Large intestine (tissue), 3 donors: ENCODE measurements around the gene BCDIN3D. TPM values are rescaled to one million over a fixed set of nuclear protein-coding genes. Genes with fewer than 3 reads are reported as not detected.
"Not testable (repeated sequence)": the region's sequence is repeated elsewhere in the genome, so short reads cannot be mapped to it uniquely, and the experiment has no call there.

Experiments used
- DNase-seq, 2 donors: peaks; one replicate each; pipeline versions ENCODE4 v3.0.0 to v3.0.0-alpha.2; 2013
- H3K27ac ChIP-seq: one replicate; pipeline ENCODE4 v1.5.1; 2013; ENCODE audit warnings: low read length
- H3K27me3 ChIP-seq: 2 replicates; pipeline ENCODE4 v1.6.1; 2013; ENCODE audit warnings: low read length; ENCODE audit not compliant: control insufficient read depth, insufficient read depth
- H3K36me3 ChIP-seq: 2 replicates; pipeline ENCODE4 v1.6.1; 2013; ENCODE audit warnings: low read length; ENCODE audit not compliant: control insufficient read depth, insufficient read depth
- H3K4me1 ChIP-seq: one replicate; pipeline ENCODE4 v1.6.1; 2013; ENCODE audit warnings: low read length; ENCODE audit not compliant: control insufficient read depth, insufficient read depth
- H3K4me3 ChIP-seq: one replicate; pipeline ENCODE4 v1.5.1; 2013; ENCODE audit warnings: low read length
- H3K9me3 ChIP-seq: one replicate; pipeline ENCODE4 v1.6.1; 2013; ENCODE audit warnings: mild to moderate bottlenecking, low read depth, low read length, moderate library complexity; ENCODE audit not compliant: control insufficient read depth
- WGBS: methylation state at CpG from one replicate; pipeline ENCODE4 v1.1.5; 2013; ENCODE audit warnings: low lambda C conversion rate; ENCODE audit not compliant: insufficient coverage; 5-methylcytosine and 5-hydroxymethylcytosine counted together
- polyA plus RNA-seq: library from polyadenylated mRNA; unstranded; fragments of 120-200 nt; gene quantifications from one replicate; pipeline ENCODE4 v1.2.1, GENCODE V29; 2013

BCDIN3D gene
- polyA plus RNA-seq, 1 donor: 6.1 TPM

- H3K4me1 ChIP-seq, DNase-seq, H3K36me3 ChIP-seq, H3K4me3 ChIP-seq, H3K27ac ChIP-seq, H3K9me3 ChIP-seq: not testable (repeated sequence)
- no CpG with 5 or more reads among the region's 4 CpGs for WGBS
- H3K27me3 ChIP-seq: peaks cover 11% of the 10 kb centered on the region
These were observed 13.0 kb upstream of the BCDIN3D start for GRCh38 chr12:49855890-49856289.

GRCh38 chr12:49854976-49855375 is 12.1 kb upstream of the BCDIN3D start:
- no peak for DNase-seq
- H3K9me3 ChIP-seq: peaks cover 1% of the 10 kb centered on the region
- no peak overlapping the region for H3K27ac ChIP-seq
- 67% methylated on average over 1 of the region's 4 CpGs for WGBS
- no peaks in the 10 kb centered on the region for H3K36me3 ChIP-seq
- peaks cover 15% of the 10 kb centered on the region for H3K27me3 ChIP-seq
- H3K4me1 ChIP-seq: no peaks in the 10 kb centered on the region
- H3K4me3 ChIP-seq: no peak overlapping the region

- Histone ChIP-seq H3K9me3 (no peaks in the 10 kb centered on the region), H3K4me1 (no peaks in the 10 kb centered on the region), H3K27ac (no peak overlapping the region), H3K36me3 (no peaks in the 10 kb centered on the region), H3K4me3 (no peak overlapping the region), H3K27me3 (peaks cover 23% of the 10 kb centered on the region)
- DNase-seq: no peak
- WGBS: no CpG with 5 or more reads among the region's 2 CpGs
These were observed 10.8 kb upstream of the BCDIN3D start for GRCh38 chr12:49853671-49854070.

GRCh38 chr12:49847161-49847560 is 4.3 kb upstream of the BCDIN3D start:
- Histone ChIP-seq H3K27me3 (peaks cover 17% of the 10 kb centered on the region), H3K27ac (no peak overlapping the region), H3K4me1 (peaks cover 4% of the 10 kb centered on the region), H3K36me3 (no peaks in the 10 kb centered on the region), H3K4me3 (no peak overlapping the region), H3K9me3 (no peaks in the 10 kb centered on the region)
- no CpG with 5 or more reads among the region's 2 CpGs for WGBS
- no peak for DNase-seq

- no peak for DNase-seq
- WGBS: 100% methylated on average over 1 of the region's 2 CpGs
- no peaks in the 10 kb centered on the region for H3K9me3 ChIP-seq
- H3K4me1 ChIP-seq: peaks cover 10% of the 10 kb centered on the region
- H3K4me3 ChIP-seq: no peak overlapping the region
- H3K27ac ChIP-seq: no peak overlapping the region
- H3K36me3 ChIP-seq: no peaks in the 10 kb centered on the region
- peaks cover 17% of the 10 kb centered on the region for H3K27me3 ChIP-seq
These were observed 3.1 kb upstream of the BCDIN3D start for GRCh38 chr12:49846032-49846431.

GRCh38 chr12:49843876-49844437 is 1.1 kb upstream of the BCDIN3D start:
- no peak overlapping the region for H3K27ac ChIP-seq

GRCh38 chr12:49843411-49843810 is 505 bp upstream of the BCDIN3D start:
- no CpG with 5 or more reads among the region's 7 CpGs for WGBS
- Histone ChIP-seq H3K4me1 (peaks cover 10% of the 10 kb centered on the region), H3K27me3 (peaks cover 5% of the 10 kb centered on the region), H3K27ac (peak overlapping the region; percentile 89), H3K36me3 (no peaks in the 10 kb centered on the region), H3K9me3 (no peaks in the 10 kb centered on the region), H3K4me3 (peak overlapping the region; percentile 68)
- DNase-seq: no peak

More at GRCh38 chr12:49843876-49844437, 1.1 kb upstream of the BCDIN3D start:
- no peak for DNase-seq
- WGBS: 100% methylated on average over 1 of the region's 4 CpGs
- H3K4me3 ChIP-seq: no peak overlapping the region
- no peaks in the 10 kb centered on the region for H3K9me3 ChIP-seq
- peaks cover 8% of the 10 kb centered on the region for H3K27me3 ChIP-seq
- H3K36me3 ChIP-seq: no peaks in the 10 kb centered on the region
- H3K4me1 ChIP-seq: peaks cover 10% of the 10 kb centered on the region

- peak in 1 of 2 donors; percentile 31 for DNase-seq
- no CpG with 5 or more reads among the region's 3 CpGs for WGBS
- Histone ChIP-seq H3K4me3 (no peak overlapping the region), H3K36me3 (peaks cover 3% of the 10 kb centered on the region), H3K27me3 (no peaks in the 10 kb centered on the region), H3K27ac (no peak overlapping the region), H3K9me3 (no peaks in the 10 kb centered on the region), H3K4me1 (peaks cover 10% of the 10 kb centered on the region)
These were observed 3.8 kb downstream of the BCDIN3D start for GRCh38 chr12:49838973-49839633.

- Histone ChIP-seq H3K27ac (no peak overlapping the region), H3K27me3 (no peaks in the 10 kb centered on the region), H3K4me3 (no peak overlapping the region), H3K9me3 (no peaks in the 10 kb centered on the region), H3K4me1 (peaks cover 3% of the 10 kb centered on the region), H3K36me3 (peaks cover under 1% of the 10 kb centered on the region)
- 60% methylated on average over 1 of the region's 5 CpGs for WGBS
- DNase-seq: no peak
These were observed 10.0 kb downstream of the BCDIN3D start for GRCh38 chr12:49832836-49833421.

- no peaks in the 10 kb centered on the region for H3K27me3 ChIP-seq
- H3K36me3 ChIP-seq: no peaks in the 10 kb centered on the region
- H3K27ac ChIP-seq: no peak overlapping the region
- no peaks in the 10 kb centered on the region for H3K9me3 ChIP-seq
- H3K4me1 ChIP-seq: peaks cover 8% of the 10 kb centered on the region
- H3K4me3 ChIP-seq: no peak overlapping the region
- no CpG with 5 or more reads among the region's 2 CpGs for WGBS
- no peak for DNase-seq
These were observed 11.2 kb downstream of the BCDIN3D start for GRCh38 chr12:49831717-49832116.
